GM12878 (cell line): Measurements from ENCODE around the gene ATP1A3. TPM values are rescaled to one million over a fixed set of nuclear protein-coding genes. Genes with fewer than 3 reads are reported as not detected.

ENCODE experiments used
- ATAC-seq: fragments of 200-7000 bp; cut with Tn5 transposase; 3 replicates; pipeline ENCODE4 v1.9.1; 2020; ENCODE audit warnings: mild to moderate bottlenecking, moderate library complexity
- BruUV-seq: library from RNA; stranded (reverse); fragments of 400-500 nt; replicated peaks from 2 replicates; lab custom pipeline; 2021; lab: Mats Ljungman, UMichigan
- CTCF ChIA-PET: fragments of 300-600 bp; sonication (Branson Sonifier 250); formaldehyde crosslinking; extraction: SDS; loops from one replicate; lab custom pipeline; 2021; ENCODE audit warnings: inconsistent platforms; lab: Yijun Ruan, JAX
- POLR2A ChIA-PET: fragments of 350-600 bp; formaldehyde crosslinking; extraction: SDS; loops from one replicate; lab custom pipeline; 2021; ENCODE audit warnings: inconsistent platforms; lab: Charles Lee
- RAD21 ChIA-PET: fragments of 300-600 bp; sonication (Branson Sonifier 250); formaldehyde crosslinking; loops from one replicate; lab custom pipeline; 2023; ENCODE audit warnings: antibody characterized with exemption; ENCODE audit not compliant: unreplicated experiment; lab: Charles Lee
- SMC1A ChIA-PET: fragments of 300-600 bp; sonication (Branson Sonifier 250); formaldehyde crosslinking; loops from one replicate; lab custom pipeline; 2023; ENCODE audit not compliant: unreplicated experiment, uncharacterized antibody; lab: Charles Lee
- DNase-seq: peaks from one replicate; pipeline ENCODE4 v3.0.0-alpha.2; 2011; ENCODE audit warnings: low read depth, low spot score
- FAIRE-seq: peaks from 3 replicates; lab custom pipeline; 2011; peaks lifted over from hg19 to GRCh38; lab: Jason Lieb, UNC
- H2AFZ ChIP-seq: 2 replicates; pipeline ENCODE4 v1.6.0; 2011; ENCODE audit warnings: low read depth, low read length, control low read depth; ENCODE audit not compliant: control insufficient read depth
- H3K27ac ChIP-seq: 2 replicates; pipeline ENCODE4 v1.5.1; 2011; ENCODE audit warnings: control low read depth; ENCODE audit not compliant: control insufficient read depth, insufficient read depth
- H3K27me3 ChIP-seq, 2 experiments: replicated peaks in 1 of 2; 2 replicates each; pipeline versions ENCODE4 v1.6.0 to v1.6.1; 2011; ENCODE audit warnings: low read length in 1 of 2; ENCODE audit not compliant: control insufficient read depth in 2 of 2, insufficient read depth in 2 of 2
- H3K36me3 ChIP-seq, 2 experiments: 2 replicates each; pipeline ENCODE4 v1.5.1; 2011; ENCODE audit warnings: low read length in 1 of 2; ENCODE audit not compliant: control insufficient read depth in 2 of 2, insufficient read depth in 2 of 2
- H3K4me1 ChIP-seq: 2 replicates; pipeline ENCODE4 v1.6.1; 2011; ENCODE audit warnings: mild to moderate bottlenecking, low read length, moderate library complexity, mixed read lengths; ENCODE audit not compliant: control insufficient read depth, insufficient read depth
- H3K4me2 ChIP-seq: 2 replicates; pipeline ENCODE4 v1.6.0; 2011; ENCODE audit warnings: control low read depth; ENCODE audit not compliant: control insufficient read depth, insufficient read depth
- H3K4me3 ChIP-seq: fragments of 200-600 bp; sonication (generic); 2 replicates; pipeline ENCODE4 v1.5.1; 2016
- H3K79me2 ChIP-seq: 2 replicates; pipeline ENCODE4 v1.6.0; 2011; ENCODE audit warnings: low read length; ENCODE audit not compliant: control insufficient read depth, insufficient read depth
- H3K9ac ChIP-seq: 2 replicates; pipeline ENCODE4 v1.8.0; 2011; ENCODE audit warnings: low read length, control low read depth, mixed read lengths; ENCODE audit not compliant: control insufficient read depth, insufficient read depth
- H3K9me3 ChIP-seq: replicated peaks from 3 replicates; pipeline ENCODE4 v1.5.1; 2011; ENCODE audit warnings: mild to moderate bottlenecking, low read length; ENCODE audit not compliant: control insufficient read depth, insufficient read depth
- H4K20me1 ChIP-seq: 2 replicates; pipeline ENCODE4 v1.6.0; 2011; ENCODE audit not compliant: control insufficient read depth, insufficient read depth
- HDAC6 ChIP-seq: fragments of 200-600 bp; sonication (generic); IDR thresholded peaks from one replicate; pipeline ENCODE4 v1.8.0; 2017; ENCODE audit warnings: antibody characterized with exemption; ENCODE audit not compliant: unreplicated experiment
- HDGF ChIP-seq: fragments of 450-650 bp; IDR thresholded peaks from 2 replicates; pipeline ENCODE4 v1.6.1; 2016; ENCODE audit warnings: antibody characterized with exemption
- IKZF1 ChIP-seq: fragments of 450-650 bp; conservative IDR thresholded peaks from 2 replicates; pipeline ENCODE4 v1.6.1; 2017; ENCODE audit warnings: antibody characterized with exemption, mild to moderate bottlenecking
- IKZF2 ChIP-seq, 2 experiments: fragments of 450-650 bp; IDR thresholded peaks; 2 replicates each; pipeline ENCODE4 v1.6.1; 2017; ENCODE audit warnings: mild to moderate bottlenecking in 2 of 2, moderate library complexity in 2 of 2
- JUND ChIP-seq: IDR thresholded peaks from 2 replicates; pipeline ENCODE4 v1.6.1; 2012; ENCODE audit warnings: low read depth, mild to moderate bottlenecking, low read length, improper control_type of control experiment, moderate library complexity
- MEF2A ChIP-seq: IDR thresholded peaks from 2 replicates; pipeline ENCODE4 v1.6.1; 2011; ENCODE audit warnings: low read depth, mild to moderate bottlenecking, low read length, moderate library complexity; ENCODE audit not compliant: insufficient read depth
- NBN ChIP-seq: fragments of 450-650 bp; IDR thresholded peaks from 2 replicates; pipeline ENCODE4 v1.6.1; 2016
- SIX5 ChIP-seq: IDR thresholded peaks from 2 replicates; pipeline ENCODE4 v1.6.1; 2011; ENCODE audit warnings: mild to moderate bottlenecking, low read depth, low read length, moderate library complexity; ENCODE audit not compliant: severe bottlenecking
- SMAD5 ChIP-seq: IDR thresholded peaks from 2 replicates; pipeline ENCODE4 v1.6.1; 2016; ENCODE audit warnings: antibody characterized with exemption, low read depth
- SMARCA5 ChIP-seq: fragments of 450-650 bp; IDR thresholded peaks from 2 replicates; pipeline ENCODE4 v1.6.1; 2017; ENCODE audit warnings: mild to moderate bottlenecking
- SMC3 ChIP-seq: IDR thresholded peaks from 2 replicates; pipeline ENCODE4 v1.6.1; 2011; ENCODE audit warnings: low read length, improper control_type of control experiment, borderline replicate concordance
- TBL1XR1 ChIP-seq: IDR thresholded peaks from 2 replicates; pipeline ENCODE4 v1.6.1; 2012; ENCODE audit warnings: low read depth, low read length, improper control_type of control experiment
- ZNF207 ChIP-seq: fragments of 450-650 bp; IDR thresholded peaks from 2 replicates; pipeline ENCODE4 v1.6.1; 2014; ENCODE audit warnings: antibody characterized with exemption, mild to moderate bottlenecking, borderline replicate concordance
- WGBS: methylation state at CpG from one replicate; pipeline ENCODE4 v1.1.6; 2016; ENCODE audit warnings: low lambda C conversion rate; ENCODE audit not compliant: insufficient replicate concordance, insufficient coverage; ENCODE audit errors: missing lambda C conversion rate; 5-methylcytosine and 5-hydroxymethylcytosine counted together
- in situ Hi-C: fragments of 300-500 bp; cut with MboI; formaldehyde crosslinking; loops from 9 replicates; pipeline ENCODE4 v1.14.3; 2018; ENCODE audit warnings: mixed read lengths
- intact Hi-C: fragments of 100-400 bp; cut with micrococcal nuclease; formaldehyde crosslinking; loops from one replicate; pipeline ENCODE4 v1.14.2; 2022; ENCODE audit not compliant: unreplicated experiment
- polyA plus RNA-seq, 11 experiments: library from polyadenylated mRNA; depleted of rRNA in 4 of 11; unstranded in 6 of 11; stranded (reverse) in 5 of 11; fragments of >200 nt; fragmentation: Nextera tagmentation in 4 of 11; fragmentation: Illumina TruSeq in 1 of 11; extraction: Ambion mirVana in 4 of 11; extraction: Trizol in 1 of 11; gene quantifications; 1 replicate in 1 of 11; 2 replicates in 10 of 11; pipeline versions ENCODE4 v1.2.1 to v1.2.3, GENCODE V29; 2011 to 2016; ENCODE audit warnings: inconsistent platforms in 2 of 11, missing spikeins in 2 of 11, low read depth in 1 of 11
- total RNA-seq, 4 experiments: library from RNA; depleted of rRNA in 3 of 4; stranded (reverse); fragments of >200 nt in 3 of 4; fragmentation: Illumina TruSeq in 1 of 4; extraction: Trizol in 1 of 4; gene quantifications; 2 replicates each; pipeline versions ENCODE4 v1.2.1 to v1.2.3, GENCODE V29; 2013 to 2021
- TF ChIP-seq, protein P1 (sequence below): IDR thresholded peaks from 2 replicates; pipeline ENCODE4 v1.6.1; 2011; ENCODE audit warnings: borderline replicate concordance, low read depth, mild to moderate bottlenecking, moderate library complexity, low read length; ENCODE audit not compliant: insufficient read depth, poor library complexity, severe bottlenecking
- TF ChIP-seq, protein P2 (sequence below): IDR thresholded peaks from 2 replicates; pipeline ENCODE4 v1.6.1; 2011; ENCODE audit warnings: borderline replicate concordance, low read depth, mild to moderate bottlenecking, moderate library complexity, mixed read lengths, low read length; ENCODE audit not compliant: insufficient read depth; ENCODE audit errors: extremely low read length
- TF ChIP-seq, protein P3 (sequence below): fragments of 450-650 bp; IDR thresholded peaks from 2 replicates; pipeline ENCODE4 v1.6.1; 2017; ENCODE audit warnings: mild to moderate bottlenecking
- TF ChIP-seq, protein P4 (sequence below): fragments of 450-650 bp; IDR thresholded peaks from 2 replicates; pipeline ENCODE4 v1.6.1; 2018; ENCODE audit warnings: borderline replicate concordance, mild to moderate bottlenecking; ENCODE audit not compliant: partially characterized antibody

ATP1A3 gene
- total and polyA plus RNA-seq, 10 of the 15 experiments (the other 5 are each of a cell fraction or from before 2014, with no cell fraction given), result 0.17 to 0.86 (median 0.32) TPM; not detected in 2

DNA sequence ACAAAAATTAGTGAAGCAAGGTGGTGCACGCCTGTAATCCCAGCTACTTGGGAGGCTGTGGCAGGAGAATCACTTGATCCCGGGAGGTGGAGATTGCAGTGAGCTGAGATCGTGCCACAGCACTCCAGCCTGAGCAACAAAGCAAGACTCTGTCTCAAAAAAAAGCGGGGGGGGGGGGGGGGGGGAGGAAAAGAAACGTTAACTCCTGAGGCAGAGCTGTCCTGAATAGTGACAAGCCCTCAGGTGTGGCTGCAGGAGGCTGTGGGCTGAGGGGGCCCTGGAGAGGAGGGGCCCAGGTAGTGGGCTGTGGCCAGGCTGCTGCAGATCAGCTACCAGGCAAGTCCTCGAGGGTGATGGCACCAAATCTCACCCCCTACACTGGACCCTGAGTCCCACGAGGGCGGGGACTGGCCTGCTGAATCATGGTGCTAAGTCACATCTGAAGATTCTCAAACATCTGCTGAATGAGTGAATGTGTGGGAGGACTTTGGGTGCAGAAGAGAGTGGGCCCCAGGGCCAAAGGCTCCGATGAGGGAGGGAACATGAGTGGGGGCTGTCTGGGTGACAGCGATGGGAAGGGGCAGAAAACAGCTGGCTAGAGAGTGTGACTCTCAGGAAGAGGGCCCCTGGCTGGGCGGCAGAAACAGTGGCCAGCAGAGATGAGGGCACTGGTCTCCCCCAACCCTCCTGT is 24.6 kb upstream of the ATP1A3 start:
- no peaks in the 10 kb centered on the region for H3K79me2 ChIP-seq
- in situ Hi-C loops (no loop called here), intact Hi-C loops (no loop called here)
- POLR2A ChIA-PET, result no interaction called here
- FAIRE-seq (no peak), DNase-seq (no peak), ATAC-seq (no peak)
- no peak overlapping the region for H2AFZ ChIP-seq
- RAD21 ChIA-PET, result interaction anchor here (0.6 kb wide), 1 partner anchor 66 kb away, joined by 3 read pairs; no protein-coding TSS in a partner anchor
- CTCF ChIA-PET, result interaction anchor here (1.7 kb wide), 1 partner anchor 16 kb away, joined by 4 read pairs; no protein-coding TSS in a partner anchor
- peaks cover 0 to 2% of the 10 kb centered on the region in 2 experiments; a peak in 1 of 4 replicates for H3K27me3 ChIP-seq
- no peak overlapping the region for H3K9ac ChIP-seq
- H3K36me3 ChIP-seq, result no peaks in the 10 kb centered on the region
- no peaks in the 10 kb centered on the region for H3K9me3 ChIP-seq
- no peak overlapping the region for H3K4me2 ChIP-seq
- SMC1A ChIA-PET, result no interaction called here
- no TSS peak for BruUV-seq
- WGBS, result 23% methylated on average over 9 of the region's 11 CpGs
- H4K20me1 ChIP-seq, result no peaks in the 10 kb centered on the region
- H3K4me1 ChIP-seq, result no peaks in the 10 kb centered on the region
- no peak overlapping the region for H3K4me3 ChIP-seq
- H3K27ac ChIP-seq, result no peak overlapping the region
- no peak for TF ChIP-seq TBL1XR1
- TF ChIP-seq SMAD5, result no peak
- no peak for TF ChIP-seq JUND
- TF ChIP-seq HDAC6, result no peak
- TF ChIP-seq IKZF1, result no peak
- TF ChIP-seq SIX5, result no peak
- TF ChIP-seq, protein P1, sequence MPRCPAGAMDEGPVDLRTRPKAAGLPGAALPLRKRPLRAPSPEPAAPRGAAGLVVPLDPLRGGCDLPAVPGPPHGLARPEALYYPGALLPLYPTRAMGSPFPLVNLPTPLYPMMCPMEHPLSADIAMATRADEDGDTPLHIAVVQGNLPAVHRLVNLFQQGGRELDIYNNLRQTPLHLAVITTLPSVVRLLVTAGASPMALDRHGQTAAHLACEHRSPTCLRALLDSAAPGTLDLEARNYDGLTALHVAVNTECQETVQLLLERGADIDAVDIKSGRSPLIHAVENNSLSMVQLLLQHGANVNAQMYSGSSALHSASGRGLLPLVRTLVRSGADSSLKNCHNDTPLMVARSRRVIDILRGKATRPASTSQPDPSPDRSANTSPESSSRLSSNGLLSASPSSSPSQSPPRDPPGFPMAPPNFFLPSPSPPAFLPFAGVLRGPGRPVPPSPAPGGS, result no peak
- TF ChIP-seq, protein P2, sequence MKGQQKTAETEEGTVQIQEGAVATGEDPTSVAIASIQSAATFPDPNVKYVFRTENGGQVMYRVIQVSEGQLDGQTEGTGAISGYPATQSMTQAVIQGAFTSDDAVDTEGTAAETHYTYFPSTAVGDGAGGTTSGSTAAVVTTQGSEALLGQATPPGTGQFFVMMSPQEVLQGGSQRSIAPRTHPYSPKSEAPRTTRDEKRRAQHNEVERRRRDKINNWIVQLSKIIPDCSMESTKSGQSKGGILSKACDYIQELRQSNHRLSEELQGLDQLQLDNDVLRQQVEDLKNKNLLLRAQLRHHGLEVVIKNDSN, result no peak
- no peak for TF ChIP-seq HDGF
- TF ChIP-seq NBN, result no peak
- TF ChIP-seq SMC3, result no peak
- TF ChIP-seq SMARCA5, result no peak
- TF ChIP-seq ZNF207, result no peak
- TF ChIP-seq, protein P3, sequence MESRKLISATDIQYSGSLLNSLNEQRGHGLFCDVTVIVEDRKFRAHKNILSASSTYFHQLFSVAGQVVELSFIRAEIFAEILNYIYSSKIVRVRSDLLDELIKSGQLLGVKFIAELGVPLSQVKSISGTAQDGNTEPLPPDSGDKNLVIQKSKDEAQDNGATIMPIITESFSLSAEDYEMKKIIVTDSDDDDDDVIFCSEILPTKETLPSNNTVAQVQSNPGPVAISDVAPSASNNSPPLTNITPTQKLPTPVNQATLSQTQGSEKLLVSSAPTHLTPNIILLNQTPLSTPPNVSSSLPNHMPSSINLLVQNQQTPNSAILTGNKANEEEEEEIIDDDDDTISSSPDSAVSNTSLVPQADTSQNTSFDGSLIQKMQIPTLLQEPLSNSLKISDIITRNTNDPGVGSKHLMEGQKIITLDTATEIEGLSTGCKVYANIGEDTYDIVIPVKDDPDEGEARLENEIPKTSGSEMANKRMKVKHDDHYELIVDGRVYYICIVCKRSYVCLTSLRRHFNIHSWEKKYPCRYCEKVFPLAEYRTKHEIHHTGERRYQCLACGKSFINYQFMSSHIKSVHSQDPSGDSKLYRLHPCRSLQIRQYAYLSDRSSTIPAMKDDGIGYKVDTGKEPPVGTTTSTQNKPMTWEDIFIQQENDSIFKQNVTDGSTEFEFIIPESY, result no peak
- TF ChIP-seq, protein P4, sequence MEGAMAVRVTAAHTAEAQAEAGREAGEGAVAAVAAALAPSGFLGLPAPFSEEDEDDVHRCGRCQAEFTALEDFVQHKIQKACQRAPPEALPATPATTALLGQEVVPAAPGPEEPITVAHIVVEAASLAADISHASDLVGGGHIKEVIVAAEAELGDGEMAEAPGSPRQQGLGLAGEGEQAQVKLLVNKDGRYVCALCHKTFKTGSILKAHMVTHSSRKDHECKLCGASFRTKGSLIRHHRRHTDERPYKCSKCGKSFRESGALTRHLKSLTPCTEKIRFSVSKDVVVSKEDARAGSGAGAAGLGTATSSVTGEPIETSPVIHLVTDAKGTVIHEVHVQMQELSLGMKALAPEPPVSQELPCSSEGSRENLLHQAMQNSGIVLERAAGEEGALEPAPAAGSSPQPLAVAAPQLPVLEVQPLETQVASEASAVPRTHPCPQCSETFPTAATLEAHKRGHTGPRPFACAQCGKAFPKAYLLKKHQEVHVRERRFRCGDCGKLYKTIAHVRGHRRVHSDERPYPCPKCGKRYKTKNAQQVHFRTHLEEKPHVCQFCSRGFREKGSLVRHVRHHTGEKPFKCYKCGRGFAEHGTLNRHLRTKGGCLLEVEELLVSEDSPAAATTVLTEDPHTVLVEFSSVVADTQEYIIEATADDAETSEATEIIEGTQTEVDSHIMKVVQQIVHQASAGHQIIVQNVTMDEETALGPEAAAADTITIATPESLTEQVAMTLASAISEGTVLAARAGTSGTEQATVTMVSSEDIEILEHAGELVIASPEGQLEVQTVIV, result no peak
- TF ChIP-seq MEF2A, result no peak
- no peak for TF ChIP-seq IKZF2 (IDR thresholded peaks at IDR 0.05)
